GM21381 (cell line): Measurements from ENCODE around the gene RGS9.
"Not testable (repeated sequence)": the region's sequence is repeated elsewhere in the genome, so short reads cannot be mapped to it uniquely, and the experiment has no call there.

Experiments
- ATAC-seq: cut with Tn5 transposase; IDR thresholded peaks from one replicate; pipeline ENCODE4 v1.9.1; 2021; ENCODE audit warnings: mild to moderate bottlenecking, moderate library complexity; ENCODE audit not compliant: unreplicated experiment

Gene RGS9

GRCh38 chr17:65137021-65137939 is at the start of gene RGS9:
Gene RGS9 (plus strand): TSS chr17:65137370. CDS start chr17:65137541, 171 bp downstream.
- ATAC-seq, result peak; percentile 95

DNA sequence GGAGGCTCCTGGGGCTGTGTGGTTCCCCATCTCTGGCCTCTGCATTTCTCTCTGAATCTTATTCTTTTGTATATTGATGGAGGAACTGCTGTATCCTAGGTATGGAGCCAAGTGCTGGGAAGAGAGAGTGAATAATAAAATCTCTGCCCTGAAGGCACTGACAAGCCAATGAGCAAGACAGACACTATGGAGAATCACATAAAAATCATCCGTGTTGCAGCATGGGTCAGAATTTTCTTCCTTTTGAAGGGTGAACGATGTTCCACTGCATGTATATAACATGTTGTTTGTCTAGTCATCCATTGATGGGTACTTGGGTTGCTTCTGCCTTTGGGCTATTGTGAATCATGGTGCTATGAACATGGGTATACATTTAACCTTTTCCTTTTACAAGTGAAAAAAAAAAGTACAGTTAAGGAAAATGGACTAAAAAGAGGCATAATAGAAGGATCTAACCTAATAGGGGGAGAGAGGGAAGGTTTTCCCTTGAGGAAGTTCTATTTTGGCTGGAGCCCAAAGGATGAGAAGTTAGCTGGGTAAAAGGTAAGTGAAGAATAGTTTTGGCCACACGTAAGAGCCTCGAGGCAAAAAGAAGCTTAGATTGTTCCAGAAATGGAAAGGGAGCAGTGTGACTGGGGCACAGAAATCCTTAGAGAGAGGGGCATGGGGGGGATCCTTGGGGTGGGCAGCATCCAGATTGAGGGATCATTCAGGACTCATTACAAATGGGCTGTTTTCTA is 48.4 kb upstream of the RGS9 start:
- ATAC-seq, result no peak

GRCh38 chr17:65092262-65092661 is 44.9 kb upstream of the RGS9 start:
- no peak for ATAC-seq

- not testable (repeated sequence) for ATAC-seq
Measured at GRCh38 chr17:65092721-65093356, 44.3 kb upstream of the RGS9 start.

GRCh38 chr17:65093930-65094329 is 43.2 kb upstream of the RGS9 start:
- no peak for ATAC-seq

DNA sequence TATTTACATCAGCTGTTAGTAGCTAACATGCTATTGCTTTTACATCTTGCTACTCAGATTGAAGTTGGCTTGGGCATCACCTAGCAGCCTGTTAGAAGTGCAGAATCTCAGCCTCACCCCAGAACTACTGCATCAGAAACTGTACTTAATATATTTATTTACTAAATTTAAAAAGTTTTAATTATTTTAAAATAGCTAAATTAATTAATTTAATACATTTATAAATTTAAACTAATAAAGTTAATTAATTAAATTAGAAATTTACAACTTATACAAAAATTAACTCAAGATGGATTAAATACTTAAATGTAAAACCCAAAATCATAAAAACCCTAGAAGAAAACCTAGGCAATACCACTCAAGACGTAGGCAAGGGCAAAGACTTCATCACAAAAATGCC is 41.7 kb upstream of the RGS9 start:
- ATAC-seq, result no peak

DNA sequence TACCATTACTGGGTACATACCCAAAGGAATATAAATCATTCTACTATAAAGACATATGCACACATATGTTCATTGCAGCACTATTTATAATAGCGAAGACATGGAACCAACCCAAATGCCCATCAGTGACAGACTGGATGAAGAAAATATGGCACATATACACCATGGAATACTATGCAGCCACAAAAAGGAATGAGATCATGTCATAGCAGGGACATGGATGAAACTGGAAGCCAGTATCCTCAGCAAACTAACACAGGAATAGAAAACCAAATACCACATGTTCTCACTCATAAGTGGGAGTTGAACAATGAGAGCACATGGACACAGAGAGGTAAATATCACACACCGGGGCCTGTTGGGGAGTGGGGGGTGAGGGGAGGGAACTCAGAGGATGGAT is 40.8 kb upstream of the RGS9 start:
- ATAC-seq, result not testable (repeated sequence)

DNA sequence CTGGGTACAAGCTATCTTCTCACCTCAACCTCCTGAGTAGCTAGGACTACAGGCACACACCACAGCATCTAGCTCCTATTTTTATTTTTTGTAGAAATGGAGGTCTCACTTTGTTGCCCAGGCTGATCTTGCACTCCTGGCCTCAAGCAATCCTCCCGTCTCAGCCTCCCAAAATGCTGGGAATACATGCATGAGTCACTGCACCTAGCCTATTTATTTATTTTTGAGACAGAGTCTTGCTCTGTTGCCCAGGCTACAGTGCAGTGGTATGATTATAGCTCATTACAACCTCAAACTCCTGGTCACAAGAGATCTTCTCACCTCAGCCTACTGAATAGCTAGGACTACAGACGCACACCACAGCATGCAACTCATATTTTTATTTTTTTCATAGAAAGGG is 40.1 kb upstream of the RGS9 start:
- no peak for ATAC-seq

GRCh38 chr17:65099475-65099874 is 37.7 kb upstream of the RGS9 start:
- ATAC-seq, result no peak

DNA sequence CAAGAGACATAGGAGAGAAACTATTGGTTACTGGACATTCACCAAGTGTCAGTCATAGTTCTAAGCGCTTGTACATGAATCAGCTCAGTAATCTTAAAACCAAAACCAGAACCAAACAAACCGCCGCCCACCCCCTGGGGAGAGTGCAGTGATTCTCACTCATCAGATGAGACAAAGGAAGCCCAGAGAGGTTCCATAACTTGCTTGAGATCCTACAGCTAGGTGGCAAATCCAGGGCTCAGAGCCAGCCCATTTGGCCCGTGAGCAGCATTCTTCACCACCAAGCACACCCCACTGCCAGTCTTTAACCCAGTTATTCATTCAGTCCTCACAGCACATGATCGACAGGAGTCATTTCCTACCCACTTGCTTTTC is 37.2 kb upstream of the RGS9 start:
- peak; percentile 70 for ATAC-seq

- peak; percentile 67 for ATAC-seq
Measured at GRCh38 chr17:65100316-65101140, 36.6 kb upstream of the RGS9 start.

GRCh38 chr17:65101371-65101770 is 35.8 kb upstream of the RGS9 start:
- no peak for ATAC-seq

GRCh38 chr17:65102235-65102634 is 34.9 kb upstream of the RGS9 start:
- ATAC-seq, result no peak

GRCh38 chr17:65102788-65103187 is 34.4 kb upstream of the RGS9 start:
- ATAC-seq, result no peak

- ATAC-seq, result no peak
Measured at GRCh38 chr17:65103431-65103830, 33.7 kb upstream of the RGS9 start.

- ATAC-seq, result no peak
Measured at GRCh38 chr17:65103896-65104295, 33.3 kb upstream of the RGS9 start.

DNA sequence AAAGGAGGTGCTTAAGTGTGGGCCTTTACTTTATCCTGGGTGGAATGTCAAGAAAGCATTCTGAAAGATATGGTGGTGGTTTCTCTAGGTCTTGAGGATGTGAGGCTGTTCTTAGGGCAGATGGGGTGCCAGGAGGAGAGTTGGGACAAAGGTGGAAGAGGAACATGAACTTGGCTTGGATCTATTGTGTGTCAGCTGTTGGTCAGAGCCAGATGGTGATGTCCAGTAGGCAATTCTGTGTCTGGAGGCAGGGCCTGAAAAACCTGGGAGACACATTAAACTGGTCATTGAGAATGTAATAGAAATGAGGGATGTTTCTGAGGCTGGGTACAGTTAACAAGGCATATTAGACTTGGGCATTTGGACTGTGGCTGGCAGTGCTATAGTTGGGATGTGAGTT is 32.6 kb upstream of the RGS9 start:
- ATAC-seq, result no peak

- ATAC-seq, result no peak
Measured at GRCh38 chr17:65104973-65105372, 32.2 kb upstream of the RGS9 start.

- ATAC-seq, result no peak
Measured at GRCh38 chr17:65108152-65108551, 29.0 kb upstream of the RGS9 start.

DNA sequence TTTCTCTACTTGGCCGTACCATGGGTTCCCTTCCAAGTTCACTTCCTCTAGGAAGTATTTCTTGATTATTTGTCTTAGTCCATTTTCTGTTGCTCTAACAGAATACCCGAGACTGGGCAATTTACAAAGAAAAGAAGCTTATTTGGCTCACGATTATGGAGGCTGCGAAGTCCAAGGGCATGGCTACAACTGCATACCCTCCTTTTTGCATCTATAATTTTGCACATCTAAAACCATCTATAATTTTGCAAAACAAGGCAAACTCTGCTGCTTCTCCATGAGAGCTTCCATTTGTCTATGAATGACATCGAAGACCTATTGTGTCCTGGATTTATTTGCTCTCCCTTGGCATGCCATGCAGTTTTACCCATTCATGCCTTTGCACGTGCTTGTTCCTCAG is 27.6 kb upstream of the RGS9 start:
- no peak for ATAC-seq
